A673 (cell line): ENCODE data around the gene MARS1. TPM values are rescaled to one million over a fixed set of nuclear protein-coding genes. Genes with fewer than 3 reads are reported as not detected.

ENCODE experiments used
- BruUV-seq: library from RNA; stranded (reverse); fragments of 400-500 nt; replicated peaks from 2 replicates; lab custom pipeline; 2021; lab: Mats Ljungman, UMichigan
- CTCF ChIA-PET: fragments of 300-600 bp; sonication (Branson Sonifier 250); formaldehyde crosslinking; loops from one replicate; lab custom pipeline; 2022; ENCODE audit warnings: antibody characterized with exemption; lab: Charles Lee
- POLR2A ChIA-PET: fragments of 300-600 bp; sonication (Branson Sonifier 250); formaldehyde crosslinking; loops from one replicate; lab custom pipeline; 2022; ENCODE audit warnings: antibody characterized with exemption; ENCODE audit not compliant: low non-redundant PET; lab: Charles Lee
- DNase-seq: peaks from one replicate; pipeline ENCODE4 v3.0.0-alpha.2; 2015; ENCODE audit warnings: low spot score
- H3K27ac ChIP-seq: fragments of 200-600 bp; sonication (generic); 2 replicates; pipeline ENCODE4 v1.5.1; 2016; ENCODE audit warnings: mixed run types, low read depth, mild to moderate bottlenecking, mixed read lengths, antibody characterized with exemption, low read length; ENCODE audit not compliant: poor library complexity, severe bottlenecking
- H3K27me3 ChIP-seq: fragments of 200-600 bp; sonication (generic); replicated peaks from 2 replicates; pipeline ENCODE4 v1.6.1; 2017; ENCODE audit warnings: mixed run types, low read depth, mild to moderate bottlenecking, mixed read lengths, antibody characterized with exemption, low read length; ENCODE audit not compliant: insufficient read depth, poor library complexity
- H3K36me3 ChIP-seq: fragments of 200-600 bp; sonication (generic); 2 replicates; pipeline ENCODE4 v1.6.1; 2016; ENCODE audit warnings: mixed run types, mild to moderate bottlenecking, mixed read lengths, antibody characterized with exemption, low read length; ENCODE audit not compliant: insufficient read depth, poor library complexity, severe bottlenecking
- H3K4me1 ChIP-seq: fragments of 200-600 bp; sonication (generic); 2 replicates; pipeline ENCODE4 v1.6.1; 2017; ENCODE audit warnings: mixed run types, mild to moderate bottlenecking, mixed read lengths, antibody characterized with exemption, low read length; ENCODE audit not compliant: insufficient read depth, poor library complexity, severe bottlenecking
- H3K4me3 ChIP-seq: fragments of 200-600 bp; sonication (generic); 2 replicates; pipeline ENCODE4 v1.5.1; 2016; ENCODE audit warnings: low read depth, mixed run types, mild to moderate bottlenecking, mixed read lengths, low read length; ENCODE audit not compliant: poor library complexity, severe bottlenecking
- H3K9me3 ChIP-seq: fragments of 200-600 bp; sonication (generic); 2 replicates; pipeline ENCODE4 v1.6.1; 2016; ENCODE audit warnings: mixed run types, low read depth, mild to moderate bottlenecking, mixed read lengths, antibody characterized with exemption, low read length; ENCODE audit not compliant: poor library complexity, severe bottlenecking
- CTCF ChIP-seq: fragments of 300-800, 200-600 bp; sonication (generic); conservative IDR thresholded peaks from 2 replicates; pipeline ENCODE4 v1.5.1; 2017; ENCODE audit warnings: low read depth, mild to moderate bottlenecking, antibody characterized with exemption, low read length, moderate library complexity, mixed read lengths
- EZH2 ChIP-seq: fragments of 200-600 bp; sonication (generic); IDR thresholded peaks from 2 replicates; pipeline ENCODE4 v1.6.1; 2017; ENCODE audit warnings: borderline replicate concordance, low read depth, mild to moderate bottlenecking, mixed read lengths, antibody characterized with exemption, low read length; ENCODE audit not compliant: poor library complexity, severe bottlenecking
- intact Hi-C: fragments of 100-400 bp; cut with micrococcal nuclease; formaldehyde crosslinking; loops from one replicate; pipeline ENCODE4 v1.10.0; 2022; ENCODE audit not compliant: unreplicated experiment
- total RNA-seq: library from RNA; stranded (reverse); gene quantifications from 2 replicates; pipeline ENCODE4 v1.2.3, GENCODE V29; 2021

MARS1 gene
- total RNA-seq, 1 experiment from 2014 or later = 467 TPM

GRCh38 chr12:57531836-57532235, 44.0 kb downstream of the MARS1 start:
- intact Hi-C loops = no loop called here
- Histone ChIP-seq H3K27me3 (no peaks in the 10 kb centered on the region), H3K36me3 (peaks cover 78% of the 10 kb centered on the region), H3K4me3 (no peak overlapping the region), H3K27ac (no peak overlapping the region), H3K9me3 (no peaks in the 10 kb centered on the region), H3K4me1 (no peaks in the 10 kb centered on the region)
- ChIA-PET CTCF (no interaction called here), POLR2A (interaction anchor here (0.9 kb wide), 1 partner anchor 15 kb away, joined by 4 read pairs; the partner anchor contains the start of gene DCTN2)
- no TSS peak for BruUV-seq
- DNase-seq = no peak
- no peak for TF ChIP-seq EZH2
- TF ChIP-seq CTCF = no peak

- Histone ChIP-seq H3K4me1 (no peaks in the 10 kb centered on the region), H3K36me3 (peaks cover 66% of the 10 kb centered on the region), H3K4me3 (no peak overlapping the region), H3K27me3 (no peaks in the 10 kb centered on the region), H3K9me3 (no peaks in the 10 kb centered on the region), H3K27ac (no peak overlapping the region)
- intact Hi-C loops = no loop called here
- DNase-seq = no peak
- CTCF ChIA-PET = no interaction called here
- no TSS peak for BruUV-seq
- TF ChIP-seq EZH2 (no peak), CTCF (no peak)
- POLR2A ChIA-PET = no interaction called here
Observed at GRCh38 chr12:57533108-57533507, 45.2 kb downstream of the MARS1 start.

DNA sequence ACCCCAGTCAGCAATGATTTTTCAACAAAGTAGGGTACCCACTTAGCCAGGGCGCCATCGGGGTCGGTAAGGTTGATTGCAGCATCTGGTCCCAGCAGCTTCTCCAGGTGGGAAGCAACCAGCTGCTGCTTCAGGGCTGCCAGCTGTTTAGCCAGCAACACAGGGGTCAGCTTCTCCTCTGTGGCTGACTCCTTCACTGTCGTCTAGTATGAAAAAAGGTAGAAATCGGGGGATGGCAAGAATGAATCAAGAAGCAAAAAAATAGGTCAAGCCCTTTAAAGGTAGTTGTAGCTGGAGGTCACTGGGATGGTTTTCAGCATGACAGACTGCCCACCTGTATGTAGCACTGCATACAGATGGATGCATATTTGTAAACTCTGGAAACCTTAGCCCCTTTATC, 46.4 kb downstream of the MARS1 start:
- DNase-seq = no peak
- ChIA-PET POLR2A (no interaction called here), CTCF (no interaction called here)
- H3K27ac ChIP-seq = no peak overlapping the region
- no peaks in the 10 kb centered on the region for H3K27me3 ChIP-seq
- TF ChIP-seq CTCF (no peak), EZH2 (no peak)
- peaks cover 61% of the 10 kb centered on the region for H3K36me3 ChIP-seq
- H3K9me3 ChIP-seq = no peaks in the 10 kb centered on the region
- intact Hi-C loops = no loop called here
- no peak overlapping the region for H3K4me3 ChIP-seq
- H3K4me1 ChIP-seq = no peaks in the 10 kb centered on the region
- BruUV-seq = no TSS peak
